GM18858 (cell line): ENCODE measurements around the gene CSRP2.
A peak's percentile ranks its signal among the peaks of the same experiment; 100 is the strongest.

Source experiments
- ATAC-seq: cut with Tn5 transposase; IDR thresholded peaks from one replicate; pipeline ENCODE4 v1.9.1; 2021; ENCODE audit not compliant: unreplicated experiment

The CSRP2 gene

DNA sequence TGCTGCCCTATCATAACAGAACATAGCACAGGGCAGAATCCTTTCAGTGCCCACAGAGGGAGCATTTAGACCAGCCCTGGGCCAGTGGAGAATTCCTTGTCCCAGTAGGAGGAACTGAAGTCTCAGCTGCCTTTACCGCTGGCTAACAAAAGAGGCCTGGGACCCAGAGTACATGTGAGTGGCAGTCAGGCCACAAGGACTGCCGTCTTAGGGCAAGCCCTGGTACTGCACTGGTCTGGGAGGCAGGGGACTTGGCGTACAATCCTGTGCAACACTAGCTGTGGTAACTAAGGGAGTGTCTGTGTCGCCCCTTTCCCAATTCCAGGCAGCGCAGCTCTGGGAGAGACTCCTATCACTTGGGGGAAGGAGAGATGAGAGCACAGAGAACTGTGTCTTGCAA is 17.0 kb upstream of the CSRP2 start:
- ATAC-seq: no peak

DNA sequence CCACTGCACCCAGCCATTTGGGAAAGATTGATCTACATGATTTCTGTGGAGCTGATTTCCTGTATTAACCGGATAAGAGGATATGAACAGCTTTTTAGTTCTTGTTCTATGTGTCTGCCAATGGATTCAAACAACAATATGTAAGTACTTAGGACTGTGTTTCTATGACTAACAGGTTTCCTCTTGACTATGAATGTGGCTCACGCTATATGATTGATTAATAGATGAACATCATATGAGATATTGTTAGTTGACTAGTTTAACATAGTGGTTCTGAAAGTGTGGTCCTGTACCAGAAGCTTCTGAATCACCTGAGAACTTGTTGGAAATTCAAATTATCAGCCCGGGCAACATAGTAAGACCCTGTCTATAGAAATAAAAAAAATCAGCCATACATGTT is 12.8 kb upstream of the CSRP2 start:
- ATAC-seq: no peak

DNA sequence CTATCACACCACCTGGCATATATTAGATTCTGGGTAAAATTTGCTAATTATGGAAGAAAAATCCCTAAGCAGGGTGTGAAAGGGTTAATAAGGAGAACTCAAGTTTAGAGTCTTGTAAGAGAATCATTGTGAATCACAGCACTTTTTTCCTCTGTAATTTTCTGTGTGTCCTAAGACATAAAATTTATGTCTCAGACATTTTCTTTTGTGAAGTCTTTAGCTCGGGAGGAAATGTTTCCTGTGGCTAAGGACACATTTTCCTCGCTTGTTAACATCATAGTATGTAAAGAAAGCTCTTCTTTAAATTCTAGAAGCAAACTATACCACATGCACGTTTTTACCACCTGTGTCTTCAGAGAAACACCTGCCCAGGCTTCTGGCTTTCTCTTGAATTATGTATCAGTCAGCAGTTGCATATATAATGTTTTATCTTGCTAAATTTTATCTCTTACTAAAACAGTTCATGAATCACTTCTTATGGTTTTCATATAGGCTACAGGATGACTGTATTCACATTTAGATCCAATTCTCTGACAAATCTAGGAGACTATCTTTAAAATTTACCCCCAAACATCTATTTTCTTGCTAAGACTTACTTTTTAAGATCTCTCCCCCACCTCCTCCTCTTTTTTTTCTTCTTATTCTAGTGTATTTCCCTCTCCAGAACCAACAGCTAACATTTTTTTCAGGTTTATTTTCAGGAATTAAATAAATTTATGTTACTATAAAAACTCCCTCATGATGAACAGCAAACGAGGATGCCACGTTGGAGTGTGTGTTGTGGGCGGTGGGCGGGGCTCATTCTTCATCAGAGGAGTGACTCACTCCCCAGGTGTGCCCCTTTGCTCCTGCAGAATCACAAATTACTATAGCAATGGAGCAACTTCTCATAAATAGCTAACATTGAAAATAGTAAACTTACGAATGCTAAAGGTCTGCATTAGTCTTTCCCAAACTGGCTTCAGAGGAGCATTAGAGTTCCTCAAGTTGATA is 11.6 kb upstream of the CSRP2 start:
- no peak for ATAC-seq

DNA sequence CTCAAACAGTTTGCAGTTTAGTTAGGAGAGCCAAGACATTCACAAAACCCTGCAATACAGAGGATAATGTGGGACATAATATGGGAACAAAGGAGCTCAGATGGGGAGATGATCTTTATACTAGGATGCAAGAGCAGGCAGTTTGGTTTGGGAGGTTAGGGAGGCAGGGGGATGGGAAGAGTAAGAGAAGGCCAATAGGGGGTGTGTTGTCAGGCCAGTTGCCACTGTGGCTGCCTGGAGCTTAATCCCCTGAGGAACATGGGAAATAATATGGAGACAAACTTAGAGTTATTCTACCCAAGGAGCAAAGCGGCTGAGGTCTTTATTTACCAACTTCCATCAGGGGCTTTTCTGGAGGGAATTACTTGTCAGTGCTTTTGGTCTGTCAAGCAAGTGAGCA is 10.0 kb upstream of the CSRP2 start:
- no peak for ATAC-seq

DNA sequence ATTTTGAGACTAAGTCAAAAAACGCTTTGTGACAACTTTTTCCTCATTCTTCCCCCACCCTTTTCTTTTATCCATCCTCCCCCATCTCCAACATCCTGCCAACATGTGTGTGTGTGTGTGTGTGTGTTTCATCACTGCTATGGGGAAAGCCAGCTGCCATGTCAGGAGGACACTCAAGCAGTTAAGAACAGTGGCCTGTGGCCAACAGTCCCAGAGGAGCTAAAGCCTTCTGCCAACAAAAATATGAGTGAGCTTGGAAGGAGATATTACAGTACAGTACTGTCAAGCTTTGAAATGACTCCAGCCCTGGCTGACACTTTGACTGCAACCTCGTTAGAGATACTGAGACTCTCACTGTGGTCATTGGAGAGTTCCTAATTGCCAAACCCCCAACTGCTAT is 5.0 kb upstream of the CSRP2 start:
- ATAC-seq: no peak

DNA sequence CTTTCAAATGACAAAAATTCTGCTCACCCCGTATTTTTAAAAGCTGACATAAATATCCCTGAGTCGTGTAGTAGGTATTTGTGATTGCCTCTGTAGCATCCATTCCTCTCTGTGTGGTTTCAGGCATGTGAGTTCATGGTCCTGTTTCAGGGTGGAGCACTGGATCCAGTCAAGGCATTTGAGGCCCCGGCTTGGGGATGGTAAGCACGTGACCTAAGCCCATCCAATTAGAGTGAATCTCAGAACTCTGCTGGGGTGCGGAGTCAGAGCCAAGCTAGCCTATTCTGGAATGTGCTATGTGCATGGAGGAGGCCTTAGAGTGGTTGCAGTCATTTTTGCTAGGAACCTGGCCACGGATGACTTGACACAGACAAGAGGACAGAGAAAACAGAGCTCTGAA is 4.3 kb upstream of the CSRP2 start:
- ATAC-seq: no peak

DNA sequence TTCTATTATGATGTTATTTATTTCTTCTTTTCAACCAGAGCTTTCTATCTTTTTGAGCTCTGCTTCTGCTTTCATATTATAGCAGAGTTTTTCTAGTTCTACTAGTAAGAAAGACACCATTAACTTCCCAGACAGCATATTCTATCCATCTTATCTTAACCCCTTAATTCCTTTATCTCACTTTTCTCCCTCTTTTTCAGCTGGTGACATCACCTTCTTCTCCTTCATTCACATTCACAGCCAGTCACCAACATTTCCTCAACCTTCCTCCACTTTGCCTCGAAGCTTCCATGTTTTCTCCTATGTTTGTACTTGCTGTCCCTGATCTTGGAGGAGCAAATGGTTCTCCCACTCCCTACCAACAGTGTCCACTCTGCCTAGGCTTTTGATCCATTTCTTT is 3.5 kb upstream of the CSRP2 start:
- ATAC-seq: no peak

DNA sequence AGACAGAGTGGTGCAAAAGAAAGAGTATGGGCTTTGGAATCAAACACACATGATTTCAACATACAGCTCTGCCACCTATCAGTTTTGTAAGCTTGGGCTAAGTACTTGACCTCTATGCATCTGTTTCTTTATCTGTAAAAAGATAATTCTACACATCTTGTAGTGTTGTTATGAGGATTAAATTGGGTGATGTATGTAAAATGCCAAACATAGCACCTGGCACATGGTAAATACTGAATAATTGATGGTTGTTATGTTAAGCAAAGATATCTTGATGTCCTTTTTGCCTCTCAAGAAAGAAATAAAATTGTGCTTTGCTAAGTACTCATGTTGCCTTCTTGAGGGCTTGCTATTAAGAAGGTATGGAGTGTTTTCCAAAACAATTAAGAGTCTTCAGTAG is 2.3 kb upstream of the CSRP2 start:
- ATAC-seq: no peak

DNA sequence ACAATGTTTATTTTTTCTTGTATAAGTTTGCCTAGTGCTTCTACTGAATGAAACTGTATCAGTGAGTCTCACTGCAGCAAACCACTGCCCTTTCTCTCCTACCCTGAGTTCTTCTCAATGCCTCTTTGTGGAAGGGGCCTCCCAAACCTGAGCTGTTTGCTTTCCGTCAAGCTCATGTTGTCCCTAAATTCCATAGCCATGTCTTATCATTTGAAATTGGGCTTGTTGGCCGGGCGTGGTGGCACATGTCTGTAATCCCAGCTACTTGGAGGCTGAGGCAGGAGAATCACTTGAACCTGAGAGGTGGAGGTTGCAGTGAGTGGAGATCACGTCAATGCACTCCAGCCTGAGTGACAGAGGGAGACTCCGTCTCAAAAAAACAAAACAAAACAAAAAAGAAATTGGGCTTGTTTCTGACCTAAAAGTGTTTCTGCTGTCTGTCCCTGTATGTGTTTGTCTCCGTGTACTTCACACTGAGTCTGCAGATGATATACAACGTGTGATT is 1.8 kb upstream of the CSRP2 start:
- no peak for ATAC-seq

DNA sequence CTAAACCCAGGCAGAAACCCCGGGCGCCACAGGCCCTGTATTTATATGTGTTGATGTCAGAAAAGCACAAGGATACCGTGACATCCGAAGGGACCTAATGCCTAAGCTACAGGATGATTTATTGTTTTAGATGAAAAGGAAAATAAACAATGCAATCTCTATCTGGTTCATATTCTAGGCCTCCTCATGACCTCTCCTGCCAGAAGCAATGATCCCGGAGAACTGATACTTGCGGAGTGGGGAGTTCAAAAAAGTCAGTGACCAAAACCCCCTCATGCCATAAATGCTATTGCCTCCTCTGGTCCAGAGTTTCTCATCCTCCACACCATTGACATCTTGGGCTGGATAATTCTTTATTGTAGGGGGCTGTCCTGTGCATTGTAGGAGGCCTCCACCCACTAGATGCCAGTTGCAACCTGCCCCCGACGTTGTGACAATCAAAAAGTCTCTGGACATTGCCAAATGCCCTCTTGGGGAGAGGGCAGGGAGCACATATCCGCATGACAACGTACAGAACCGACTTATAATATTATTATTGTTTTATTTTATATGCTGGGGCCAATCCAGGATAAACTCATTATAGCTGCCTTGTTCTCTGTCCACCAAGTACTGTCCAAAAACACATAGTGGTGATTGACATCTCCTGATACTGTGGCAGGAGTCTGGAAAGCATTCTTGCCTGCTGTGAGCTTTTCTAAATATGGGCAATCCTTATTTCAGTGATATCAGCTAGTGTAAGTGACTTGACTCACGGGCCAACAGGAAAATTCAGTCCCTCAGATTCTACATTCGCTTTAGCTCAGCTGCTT is 1.1 kb upstream of the CSRP2 start:
- no peak for ATAC-seq

DNA sequence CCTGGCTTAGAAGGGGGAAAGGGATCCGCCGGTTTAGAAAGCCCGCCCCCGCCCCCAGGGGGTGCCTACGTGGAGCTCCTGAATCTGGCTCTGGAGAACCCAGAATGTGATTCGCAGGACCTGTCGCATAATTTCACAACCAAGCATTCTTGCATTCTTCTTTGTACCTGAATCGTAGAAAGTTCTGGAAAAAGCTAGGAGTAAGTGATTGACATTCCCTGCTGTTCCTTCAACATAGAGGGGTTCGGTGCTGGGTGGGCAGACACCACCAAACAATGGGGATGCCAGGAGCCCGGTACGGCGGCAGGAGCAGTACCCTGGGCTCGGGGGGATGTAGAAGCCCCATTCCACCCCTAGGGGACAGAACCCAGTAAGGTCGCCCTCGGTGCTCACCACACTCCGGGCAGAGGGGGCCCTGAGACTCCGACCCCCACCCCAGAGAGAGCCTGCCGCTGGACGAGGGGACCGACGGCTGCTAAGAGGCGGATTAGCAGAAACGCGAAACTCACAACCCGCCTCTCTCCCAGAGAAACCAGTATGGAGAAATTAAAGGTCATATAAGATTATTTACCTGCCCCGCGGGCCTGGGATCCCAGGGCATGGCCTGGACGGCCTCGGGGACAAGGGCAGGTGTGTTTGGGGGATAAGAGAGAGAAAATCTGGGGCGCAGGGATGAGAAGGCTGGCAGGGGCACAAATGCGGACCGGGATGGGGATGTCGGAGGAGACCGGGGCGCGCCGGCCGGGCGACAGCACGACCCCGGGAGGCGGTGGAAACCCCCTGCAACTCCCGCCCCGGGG is 520 bp downstream of the CSRP2 start:
- peak; percentile 7 for ATAC-seq

DNA sequence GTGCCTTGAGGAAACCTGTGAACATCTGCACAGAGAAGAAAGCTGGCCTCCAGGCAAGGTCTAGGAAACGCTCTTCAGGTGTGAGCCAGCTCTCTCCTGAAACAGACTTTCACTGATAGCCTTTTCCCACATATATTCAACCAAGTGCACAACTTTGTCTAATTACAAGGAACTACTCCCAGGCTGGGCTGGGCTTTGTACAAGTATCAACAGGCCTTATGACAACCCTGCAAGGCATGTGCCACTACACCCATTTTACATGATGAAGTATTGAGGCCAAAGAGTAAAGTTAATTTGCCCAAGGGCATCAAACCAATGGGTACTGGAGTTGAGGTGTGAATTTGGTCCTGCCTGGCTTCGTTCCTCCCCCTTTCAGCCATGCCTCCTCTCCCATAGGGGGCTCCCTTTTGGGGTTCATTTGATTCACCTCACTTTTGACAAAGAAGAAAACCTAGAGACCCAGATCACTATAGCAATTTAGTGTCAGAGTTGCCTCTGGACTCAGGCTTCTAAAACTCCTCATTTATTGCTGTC is 2.1 kb downstream of the CSRP2 start:
- ATAC-seq: no peak

DNA sequence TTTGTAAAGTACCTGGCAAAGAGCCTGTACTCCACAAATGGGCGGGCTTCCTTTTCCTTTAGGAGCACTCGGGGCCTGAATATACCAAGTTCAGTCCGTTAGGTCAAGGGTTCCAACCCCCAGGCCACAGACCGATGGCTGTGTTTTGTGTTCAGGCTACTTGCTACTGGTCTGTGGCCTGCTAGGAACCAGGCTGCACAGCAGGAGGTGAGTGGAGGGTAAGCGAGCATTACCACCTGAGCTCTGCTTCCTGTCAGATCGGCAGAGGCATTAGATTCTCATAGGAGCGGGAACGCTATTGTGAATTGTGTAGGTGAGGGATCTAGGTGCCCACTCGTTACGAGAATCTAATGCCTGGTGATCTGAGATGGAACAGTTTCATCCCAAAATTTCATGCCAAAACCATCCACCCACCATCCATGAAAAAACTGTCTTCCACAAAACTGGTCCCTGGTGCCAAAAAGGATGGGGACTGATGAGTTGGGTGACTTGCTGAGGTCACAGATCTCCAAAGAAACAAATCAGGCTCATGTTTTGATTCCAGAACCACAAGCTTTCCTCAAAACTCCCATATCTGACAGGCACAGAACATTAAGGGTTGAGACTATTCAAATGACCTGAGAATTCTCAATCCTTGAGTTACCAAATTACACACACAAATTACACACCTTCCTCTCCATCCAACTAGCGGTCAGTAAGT is 4.2 kb downstream of the CSRP2 start:
- ATAC-seq: no peak

DNA sequence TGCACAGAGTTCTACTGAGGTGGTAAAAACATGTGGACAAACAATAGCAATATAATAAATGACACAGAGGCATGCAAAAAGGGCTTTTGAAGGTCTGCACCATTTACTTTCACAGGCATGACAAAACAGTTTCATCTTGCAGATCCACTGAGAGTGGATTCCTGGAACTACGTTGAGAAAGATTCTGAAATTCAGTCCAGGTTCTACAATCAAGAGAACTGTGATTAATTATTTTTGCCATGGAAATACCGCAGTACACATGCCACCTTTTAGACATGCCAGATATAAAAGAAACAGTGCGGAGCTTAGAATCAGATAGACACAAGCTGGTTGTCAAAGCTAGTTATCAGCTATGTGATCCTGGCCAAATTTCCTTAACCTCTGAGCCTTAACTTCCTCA is 4.8 kb downstream of the CSRP2 start:
- ATAC-seq: no peak

DNA sequence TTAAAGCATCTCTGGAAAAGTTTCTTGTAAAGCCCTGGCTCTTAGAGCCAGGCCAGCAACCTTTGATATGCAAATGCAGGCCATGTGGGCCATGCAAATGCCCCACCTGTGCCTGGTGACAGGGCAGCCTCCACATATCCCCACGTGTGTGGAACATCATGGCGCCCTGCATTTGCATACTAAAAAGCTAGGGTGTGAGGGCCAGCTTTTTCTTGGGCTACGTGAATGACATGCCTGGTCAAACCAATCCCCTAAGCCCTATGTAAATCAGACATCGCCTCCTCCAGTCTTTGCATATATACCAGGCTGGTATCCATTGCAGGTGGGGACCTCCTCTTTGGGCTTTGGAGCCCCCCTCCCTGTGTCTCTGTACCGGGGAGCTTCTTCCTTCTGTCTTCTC is 6.4 kb downstream of the CSRP2 start:
- no peak for ATAC-seq

DNA sequence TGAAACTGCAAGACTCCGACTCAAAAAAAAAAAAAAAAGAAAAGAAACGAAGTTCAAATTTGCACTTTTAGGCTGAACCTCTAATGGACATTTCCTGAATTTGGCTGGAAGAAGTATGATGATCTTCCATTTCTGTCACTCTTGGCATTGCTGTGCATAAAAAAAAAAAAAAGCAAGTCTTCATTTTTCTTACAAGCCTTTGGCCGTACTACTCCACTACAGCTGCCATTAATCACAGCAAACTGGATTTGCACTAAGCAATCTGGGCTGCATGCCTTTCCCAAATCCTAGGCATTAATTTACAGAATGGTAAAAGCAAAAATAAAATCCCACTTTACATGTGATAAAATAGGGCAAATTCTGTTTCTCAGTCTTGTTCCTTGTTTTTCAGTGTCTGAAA is 7.1 kb downstream of the CSRP2 start:
- no peak for ATAC-seq

DNA sequence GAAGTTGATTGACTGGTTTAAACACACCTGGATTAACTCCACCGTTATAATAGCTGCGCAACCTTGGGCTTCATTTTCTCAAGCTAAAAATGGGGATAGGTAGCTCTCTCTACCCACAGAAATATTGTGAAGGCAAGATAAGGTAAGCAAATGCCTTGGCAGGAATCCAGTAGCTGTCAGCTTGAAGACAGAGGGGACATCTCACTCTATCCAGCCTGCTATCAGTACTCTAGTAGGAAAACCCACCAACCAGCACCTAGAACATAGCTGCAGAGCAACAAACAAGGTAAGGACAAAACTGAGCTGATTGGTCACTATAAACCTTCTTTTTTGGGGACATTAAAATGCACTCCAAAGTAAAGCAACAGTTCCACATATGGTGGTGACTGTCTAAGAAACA is 7.7 kb downstream of the CSRP2 start:
- no peak for ATAC-seq

DNA sequence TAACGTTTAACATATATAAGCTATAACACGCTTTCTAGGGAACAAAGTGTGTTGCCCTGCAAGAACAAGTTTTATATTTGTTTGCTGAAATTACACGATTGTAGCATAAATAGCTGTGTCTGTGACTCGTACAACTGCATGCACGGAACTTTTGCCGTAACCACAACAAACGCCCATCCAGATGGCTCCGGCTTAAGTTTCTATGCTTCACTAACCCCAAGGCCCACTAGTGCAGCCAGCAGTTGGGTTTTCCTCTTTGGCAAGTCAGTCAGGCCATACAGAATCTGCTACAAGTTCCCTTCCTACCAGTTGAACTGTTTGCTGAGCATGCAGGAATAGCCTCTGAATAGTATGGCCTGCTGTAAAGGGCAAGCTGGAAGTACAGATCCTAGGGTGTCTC is 12.1 kb downstream of the CSRP2 start:
- no peak for ATAC-seq

DNA sequence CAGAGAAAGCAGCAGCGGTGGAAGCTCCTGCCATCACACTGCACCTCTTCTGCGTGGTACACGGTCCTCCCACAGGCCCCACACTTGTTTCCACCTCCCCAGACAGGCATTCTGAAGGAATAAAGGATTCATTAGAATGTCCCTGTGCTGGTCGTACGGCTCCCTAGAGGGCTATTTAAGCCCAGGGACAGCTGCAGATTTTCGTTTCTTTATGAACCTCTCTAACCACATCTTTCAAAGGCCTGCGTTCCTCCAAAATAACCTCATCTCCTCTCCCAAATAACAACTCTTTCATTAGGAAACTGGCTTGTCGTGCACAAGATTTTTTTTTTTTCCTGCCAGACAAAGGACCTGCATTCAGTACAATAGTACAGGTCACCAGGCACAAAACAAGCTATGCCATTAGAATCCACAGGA is 12.7 kb downstream of the CSRP2 start:
- no peak for ATAC-seq

DNA sequence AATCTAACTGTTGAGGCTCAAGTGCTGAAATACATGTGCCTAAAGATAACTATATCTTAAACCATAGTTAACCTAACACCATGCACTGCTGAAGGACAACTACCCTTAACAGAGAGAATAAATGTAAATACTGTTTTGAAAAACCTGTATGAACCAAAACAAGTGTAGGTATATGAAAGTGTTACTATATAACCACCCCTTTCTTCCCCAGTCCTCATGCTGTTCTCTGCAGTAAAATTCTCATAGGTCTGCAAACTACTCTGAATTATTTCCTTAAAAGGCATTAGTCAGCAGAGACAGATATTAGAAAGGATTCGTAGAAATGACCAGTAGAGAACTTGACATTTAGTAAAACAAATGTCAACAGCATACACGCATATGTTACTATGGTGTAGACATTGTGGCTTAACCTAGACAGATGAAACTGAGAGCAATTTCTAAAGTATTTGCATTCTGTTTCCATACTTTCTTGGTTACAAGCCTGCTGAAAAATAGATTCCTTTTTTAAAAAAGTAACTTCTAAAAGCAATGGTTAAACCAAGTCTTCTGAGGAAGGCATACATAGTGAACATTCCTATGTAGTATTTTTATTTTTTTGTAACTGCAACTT is 13.9 kb downstream of the CSRP2 start:
- ATAC-seq: peak; percentile 80
